GM19463 (cell line): ENCODE results near the gene CDC73.
"Not testable (repeated sequence)": the region's sequence is repeated elsewhere in the genome, so short reads cannot be mapped to it uniquely, and the experiment has no call there.

Source experiments
- ATAC-seq: cut with Tn5 transposase; IDR thresholded peaks from one replicate; pipeline ENCODE4 v1.9.1; 2021; ENCODE audit warnings: mild to moderate bottlenecking, moderate library complexity; ENCODE audit not compliant: unreplicated experiment

CDC73 gene

GRCh38 chr1:193219391-193219790 lies 97.6 kb downstream of the CDC73 start:
- no peak for ATAC-seq

- no peak for ATAC-seq
Measured at GRCh38 chr1:193221651-193222050, 99.8 kb downstream of the CDC73 start.

GRCh38 chr1:193222056-193222615 lies 100.3 kb downstream of the CDC73 start:
- ATAC-seq = no peak

GRCh38 chr1:193229136-193229535 lies 107.3 kb downstream of the CDC73 start:
- ATAC-seq = no peak

- ATAC-seq = not testable (repeated sequence)
Measured at GRCh38 chr1:193231146-193231545, 109.3 kb downstream of the CDC73 start.

- ATAC-seq = no peak
Measured at GRCh38 chr1:193234530-193234929, 112.7 kb downstream of the CDC73 start.

- no peak for ATAC-seq
Measured at GRCh38 chr1:193237381-193237978, 115.6 kb downstream of the CDC73 start.

- no peak for ATAC-seq
Measured at GRCh38 chr1:193240609-193241008, 118.8 kb downstream of the CDC73 start.

GRCh38 chr1:193241132-193241827 lies 119.4 kb downstream of the CDC73 start:
- peak; percentile 58 for ATAC-seq

GRCh38 chr1:193242000-193242399 lies 120.2 kb downstream of the CDC73 start:
- no peak for ATAC-seq

- ATAC-seq = no peak
Measured at GRCh38 chr1:193249187-193249586, 127.4 kb downstream of the CDC73 start.

GRCh38 chr1:193251950-193252349 lies 130.1 kb downstream of the CDC73 start:
- ATAC-seq = no peak

- ATAC-seq = no peak
Measured at GRCh38 chr1:193256019-193256418, 134.2 kb downstream of the CDC73 start.

GRCh38 chr1:193259636-193260035 lies 137.8 kb downstream of the CDC73 start:
- ATAC-seq = no peak

GRCh38 chr1:193260056-193260745 lies 138.4 kb downstream of the CDC73 start:
- ATAC-seq = no peak

- ATAC-seq = no peak
Measured at GRCh38 chr1:193260896-193261295, 139.1 kb downstream of the CDC73 start.

GRCh38 chr1:193262661-193263060 lies 140.8 kb downstream of the CDC73 start:
- ATAC-seq = no peak

GRCh38 chr1:193264313-193265065 lies 142.7 kb downstream of the CDC73 start:
- ATAC-seq = no peak

GRCh38 chr1:193265716-193266115 lies 143.9 kb downstream of the CDC73 start:
- ATAC-seq = peak; percentile 56

GRCh38 chr1:193266794-193267193 lies 145.0 kb downstream of the CDC73 start:
- ATAC-seq = not testable (repeated sequence)

- peak; percentile 95 for ATAC-seq
Measured at GRCh38 chr1:193270996-193271395, 149.2 kb downstream of the CDC73 start.
